Neural cell (in vitro differentiated cells): Measurements from ENCODE around the gene NUBPL. TPM values are rescaled to one million over a fixed set of nuclear protein-coding genes. Genes with fewer than 3 reads are reported as not detected.
"Not testable (repeated sequence)": the region's sequence is repeated elsewhere in the genome, so short reads cannot be mapped to it uniquely, and the experiment has no call there.

Experiments used
- H2AFZ ChIP-seq: fragments of 200-600, 300-800 bp; sonication (generic), shearing (Covaris generic); 2 replicates; pipeline ENCODE4 v1.6.0; 2014; ENCODE audit warnings: low read depth, mild to moderate bottlenecking, antibody characterized with exemption, low read length, moderate library complexity
- H3F3A ChIP-seq: fragments of 200-600 bp; shearing (Covaris generic); 2 replicates; pipeline ENCODE4 v1.6.1; 2016; ENCODE audit warnings: mild to moderate bottlenecking, moderate library complexity, mixed read lengths, antibody characterized with exemption, low read length; ENCODE audit not compliant: insufficient read depth, poor library complexity, severe bottlenecking
- H3K27ac ChIP-seq: fragments of 200-600, 300-800 bp; sonication (generic), shearing (Covaris generic); 2 replicates; pipeline ENCODE4 v1.5.1; 2014; ENCODE audit warnings: mild to moderate bottlenecking, low read length, moderate library complexity
- H3K27me3 ChIP-seq: fragments of 300-800, 200-600 bp; sonication (generic), shearing (Covaris generic); 2 replicates; pipeline ENCODE4 v1.6.0; 2014; ENCODE audit warnings: mild to moderate bottlenecking, low read depth, low read length, moderate library complexity; ENCODE audit not compliant: insufficient read depth
- H3K36me3 ChIP-seq: fragments of 300-800, 200-600 bp; sonication (generic), shearing (Covaris generic); 2 replicates; pipeline ENCODE4 v1.5.1; 2014; ENCODE audit warnings: mild to moderate bottlenecking, antibody characterized with exemption, low read length, moderate library complexity; ENCODE audit not compliant: insufficient read depth
- H3K4me2 ChIP-seq: fragments of 300-800, 200-600 bp; sonication (generic), shearing (Covaris generic); 2 replicates; pipeline ENCODE4 v1.6.0; 2014; ENCODE audit warnings: mild to moderate bottlenecking, low read length
- H3K4me3 ChIP-seq: fragments of 300-800, 200-600 bp; sonication (generic), shearing (Covaris generic); 2 replicates; pipeline ENCODE4 v1.5.1; 2014; ENCODE audit warnings: mild to moderate bottlenecking, low read length, moderate library complexity
- H3K79me2 ChIP-seq: fragments of 200-600 bp; shearing (Covaris generic); replicated peaks from 2 replicates; pipeline ENCODE4 v1.6.0; 2014; ENCODE audit warnings: mild to moderate bottlenecking, low read length, moderate library complexity; ENCODE audit not compliant: insufficient read depth
- H3K9ac ChIP-seq: fragments of 300-800, 200-600 bp; sonication (generic), shearing (Covaris generic); 2 replicates; pipeline ENCODE4 v1.6.1; 2016; ENCODE audit warnings: mild to moderate bottlenecking, low read length, mixed read lengths
- H3K9me2 ChIP-seq: fragments of 200-600 bp; shearing (Covaris generic); 2 replicates; pipeline ENCODE4 v1.6.1; 2016; ENCODE audit warnings: mild to moderate bottlenecking, low read length, mixed read lengths; ENCODE audit not compliant: insufficient read depth
- H3K9me3 ChIP-seq: fragments of 200-600, 300-800 bp; sonication (generic), shearing (Covaris generic); 2 replicates; pipeline ENCODE4 v1.6.1; 2016; ENCODE audit warnings: mild to moderate bottlenecking, mixed run types, low read length, moderate library complexity, mixed read lengths
- H4K20me1 ChIP-seq: fragments of 200-600 bp; shearing (Covaris generic); 2 replicates; pipeline ENCODE4 v1.6.1; 2016; ENCODE audit warnings: mild to moderate bottlenecking, mixed run types; ENCODE audit not compliant: insufficient read depth
- EP300 ChIP-seq: fragments of 450-650 bp; conservative IDR thresholded peaks from 2 replicates; pipeline ENCODE4 v1.6.1; 2014; ENCODE audit warnings: antibody characterized with exemption, mild to moderate bottlenecking, moderate library complexity; ENCODE audit not compliant: poor library complexity, severe bottlenecking
- EZH2 ChIP-seq: fragments of 200-600, 300-800 bp; shearing (Covaris generic), sonication (generic); IDR thresholded peaks from 2 replicates; pipeline ENCODE4 v1.6.1; 2014; ENCODE audit warnings: antibody characterized with exemption, low read length, borderline replicate concordance, mild to moderate bottlenecking; ENCODE audit not compliant: insufficient read depth, poor library complexity, severe bottlenecking
- MXI1 ChIP-seq: fragments of 450-650 bp; conservative IDR thresholded peaks from 2 replicates; pipeline ENCODE4 v1.6.1; 2014; ENCODE audit warnings: antibody characterized with exemption, mild to moderate bottlenecking; ENCODE audit not compliant: poor library complexity, severe bottlenecking
- POLR2AphosphoS5 ChIP-seq: IDR thresholded peaks from 2 replicates; pipeline ENCODE4 v1.6.1; 2012
- RAD21 ChIP-seq: fragments of 450-650 bp; conservative IDR thresholded peaks from 2 replicates; pipeline ENCODE4 v1.6.1; 2014; ENCODE audit warnings: antibody characterized with exemption, mild to moderate bottlenecking, moderate library complexity
- SMC3 ChIP-seq: fragments of 450-650 bp; conservative IDR thresholded peaks from 2 replicates; pipeline ENCODE4 v1.6.1; 2014; ENCODE audit warnings: antibody characterized with exemption, mild to moderate bottlenecking, moderate library complexity; ENCODE audit not compliant: poor library complexity
- TAF1 ChIP-seq: IDR thresholded peaks from 2 replicates; pipeline ENCODE4 v1.6.1; 2012; ENCODE audit warnings: low read depth
- polyA plus RNA-seq: library from polyadenylated mRNA; depleted of rRNA; stranded (reverse); fragments of >200 nt; gene quantifications from 2 replicates; pipeline ENCODE4 v1.2.3, GENCODE V29; 2014
- TF ChIP-seq, protein P1 (sequence below): IDR thresholded peaks from 2 replicates; pipeline ENCODE4 v1.6.1; 2012; ENCODE audit warnings: borderline replicate concordance
- TF ChIP-seq, protein P2 (sequence below): fragments of 450-650 bp; IDR thresholded peaks from 2 replicates; pipeline ENCODE4 v1.5.1; 2014; ENCODE audit warnings: antibody characterized with exemption, mild to moderate bottlenecking, moderate library complexity; ENCODE audit not compliant: poor library complexity, severe bottlenecking

Gene NUBPL
- polyA plus RNA-seq, 1 donor from 2014 or later, result 3.1 TPM

DNA sequence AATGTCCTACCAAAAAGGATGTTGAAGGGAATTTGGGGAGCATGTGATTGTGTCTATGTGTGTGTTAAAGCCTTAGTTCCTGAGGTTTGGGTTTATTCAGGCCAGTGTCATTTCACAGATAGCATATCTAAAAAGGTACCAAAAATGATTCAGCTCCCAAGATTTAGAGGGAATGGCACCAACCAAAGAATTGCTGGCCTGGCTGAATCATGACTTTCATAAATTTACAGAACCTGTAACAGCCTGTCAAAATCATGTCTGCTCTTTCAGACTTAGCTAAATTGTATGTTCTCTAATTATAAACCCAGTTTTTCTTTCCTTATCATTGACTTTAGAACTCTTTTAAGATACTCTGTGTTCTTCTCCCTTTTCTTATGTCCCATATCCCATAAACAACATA, 231.5 kb downstream of the NUBPL start:
- H3K36me3 ChIP-seq, result no peaks in the 10 kb centered on the region
- no peaks in the 10 kb centered on the region for H3K27me3 ChIP-seq
- H3K9ac ChIP-seq, result no peak overlapping the region
- no peaks in the 10 kb centered on the region for H3K9me3 ChIP-seq
- no peak overlapping the region for H2AFZ ChIP-seq
- H4K20me1 ChIP-seq, result no peaks in the 10 kb centered on the region
- H3K4me3 ChIP-seq, result no peak overlapping the region
- no peak overlapping the region for H3K4me2 ChIP-seq
- no peaks in the 10 kb centered on the region for H3K9me2 ChIP-seq
- H3F3A ChIP-seq, result no peaks in the 10 kb centered on the region
- no peak overlapping the region for H3K27ac ChIP-seq
- no peaks in the 10 kb centered on the region for H3K79me2 ChIP-seq
- no peak for TF ChIP-seq RAD21
- TF ChIP-seq TAF1, result no peak
- TF ChIP-seq, protein P1, sequence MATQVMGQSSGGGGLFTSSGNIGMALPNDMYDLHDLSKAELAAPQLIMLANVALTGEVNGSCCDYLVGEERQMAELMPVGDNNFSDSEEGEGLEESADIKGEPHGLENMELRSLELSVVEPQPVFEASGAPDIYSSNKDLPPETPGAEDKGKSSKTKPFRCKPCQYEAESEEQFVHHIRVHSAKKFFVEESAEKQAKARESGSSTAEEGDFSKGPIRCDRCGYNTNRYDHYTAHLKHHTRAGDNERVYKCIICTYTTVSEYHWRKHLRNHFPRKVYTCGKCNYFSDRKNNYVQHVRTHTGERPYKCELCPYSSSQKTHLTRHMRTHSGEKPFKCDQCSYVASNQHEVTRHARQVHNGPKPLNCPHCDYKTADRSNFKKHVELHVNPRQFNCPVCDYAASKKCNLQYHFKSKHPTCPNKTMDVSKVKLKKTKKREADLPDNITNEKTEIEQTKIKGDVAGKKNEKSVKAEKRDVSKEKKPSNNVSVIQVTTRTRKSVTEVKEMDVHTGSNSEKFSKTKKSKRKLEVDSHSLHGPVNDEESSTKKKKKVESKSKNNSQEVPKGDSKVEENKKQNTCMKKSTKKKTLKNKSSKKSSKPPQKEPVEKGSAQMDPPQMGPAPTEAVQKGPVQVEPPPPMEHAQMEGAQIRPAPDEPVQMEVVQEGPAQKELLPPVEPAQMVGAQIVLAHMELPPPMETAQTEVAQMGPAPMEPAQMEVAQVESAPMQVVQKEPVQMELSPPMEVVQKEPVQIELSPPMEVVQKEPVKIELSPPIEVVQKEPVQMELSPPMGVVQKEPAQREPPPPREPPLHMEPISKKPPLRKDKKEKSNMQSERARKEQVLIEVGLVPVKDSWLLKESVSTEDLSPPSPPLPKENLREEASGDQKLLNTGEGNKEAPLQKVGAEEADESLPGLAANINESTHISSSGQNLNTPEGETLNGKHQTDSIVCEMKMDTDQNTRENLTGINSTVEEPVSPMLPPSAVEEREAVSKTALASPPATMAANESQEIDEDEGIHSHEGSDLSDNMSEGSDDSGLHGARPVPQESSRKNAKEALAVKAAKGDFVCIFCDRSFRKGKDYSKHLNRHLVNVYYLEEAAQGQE, result no peak
- no peak for TF ChIP-seq SMC3
- TF ChIP-seq, protein P2, sequence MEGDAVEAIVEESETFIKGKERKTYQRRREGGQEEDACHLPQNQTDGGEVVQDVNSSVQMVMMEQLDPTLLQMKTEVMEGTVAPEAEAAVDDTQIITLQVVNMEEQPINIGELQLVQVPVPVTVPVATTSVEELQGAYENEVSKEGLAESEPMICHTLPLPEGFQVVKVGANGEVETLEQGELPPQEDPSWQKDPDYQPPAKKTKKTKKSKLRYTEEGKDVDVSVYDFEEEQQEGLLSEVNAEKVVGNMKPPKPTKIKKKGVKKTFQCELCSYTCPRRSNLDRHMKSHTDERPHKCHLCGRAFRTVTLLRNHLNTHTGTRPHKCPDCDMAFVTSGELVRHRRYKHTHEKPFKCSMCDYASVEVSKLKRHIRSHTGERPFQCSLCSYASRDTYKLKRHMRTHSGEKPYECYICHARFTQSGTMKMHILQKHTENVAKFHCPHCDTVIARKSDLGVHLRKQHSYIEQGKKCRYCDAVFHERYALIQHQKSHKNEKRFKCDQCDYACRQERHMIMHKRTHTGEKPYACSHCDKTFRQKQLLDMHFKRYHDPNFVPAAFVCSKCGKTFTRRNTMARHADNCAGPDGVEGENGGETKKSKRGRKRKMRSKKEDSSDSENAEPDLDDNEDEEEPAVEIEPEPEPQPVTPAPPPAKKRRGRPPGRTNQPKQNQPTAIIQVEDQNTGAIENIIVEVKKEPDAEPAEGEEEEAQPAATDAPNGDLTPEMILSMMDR, result no peak
- TF ChIP-seq EP300, result no peak
- no peak for TF ChIP-seq EZH2
- no peak for TF ChIP-seq MXI1
- no peak for TF ChIP-seq POLR2AphosphoS5

- H3K9me3 ChIP-seq, H3K27me3 ChIP-seq, H3K36me3 ChIP-seq, H3K9ac ChIP-seq, H4K20me1 ChIP-seq, H3K27ac ChIP-seq, H3K79me2 ChIP-seq, H3K4me3 ChIP-seq, H2AFZ ChIP-seq, H3K9me2 ChIP-seq, H3K4me2 ChIP-seq, H3F3A ChIP-seq: not testable (repeated sequence)
These were observed 236.7 kb downstream of the NUBPL start for GRCh38 chr14:31797946-31798345.

- H3K4me2 ChIP-seq, result no peak overlapping the region
- TF ChIP-seq SMC3 (no peak), EP300 (no peak), TAF1 (no peak), POLR2AphosphoS5 (no peak)
- TF ChIP-seq, protein P2, result no peak
- H3K9me2 ChIP-seq, result no peaks in the 10 kb centered on the region
- H3K9ac ChIP-seq, result no peak overlapping the region
- no peak overlapping the region for H2AFZ ChIP-seq
- no peaks in the 10 kb centered on the region for H3K79me2 ChIP-seq
- no peaks in the 10 kb centered on the region for H3K27me3 ChIP-seq
- no peak overlapping the region for H3K4me3 ChIP-seq
- H3K27ac ChIP-seq, result no peak overlapping the region
- no peaks in the 10 kb centered on the region for H3K36me3 ChIP-seq
- no peaks in the 10 kb centered on the region for H4K20me1 ChIP-seq
- H3K9me3 ChIP-seq, result no peaks in the 10 kb centered on the region
- H3F3A ChIP-seq, result no peaks in the 10 kb centered on the region
These were observed 241.6 kb downstream of the NUBPL start for GRCh38 chr14:31802838-31803237.
